Stimulated activated naive CD8-positive, alpha-beta T cell treated with anti-CD3 and anti-CD28 coated beads, Interleukin-15, amount 100 ng/mL, for 72 hours (primary cell): ENCODE measurements around the gene HSF4.
"Not testable (repeated sequence)": the region's sequence is repeated elsewhere in the genome, so short reads cannot be mapped to it uniquely, and the experiment has no call there.

ENCODE experiments used
- ATAC-seq: fragments of 150-1000 bp; cut with Tn5 transposase; 2 replicates; pipeline ENCODE4 v1.10.0; 2021; ENCODE audit warnings: mild to moderate bottlenecking, moderate library complexity
- DNase-seq, 2 donors: peaks; one replicate each; pipeline ENCODE4 v3.0.0; 2021 to 2022
- H3K27ac Mint-ChIP-seq, 2 donors: one replicate each; pipeline ENCODE4 v1.8.0; 2022; ENCODE audit warnings: mild to moderate bottlenecking in 2 of 2, mixed read lengths in 2 of 2, moderate library complexity in 2 of 2
- H3K27me3 Mint-ChIP-seq: one replicate; pipeline ENCODE4 v1.8.0; 2022; ENCODE audit warnings: mixed read lengths
- H3K4me1 Mint-ChIP-seq: one replicate; pipeline ENCODE4 v1.8.0; 2022; ENCODE audit warnings: mild to moderate bottlenecking, mixed read lengths
- H3K4me3 Mint-ChIP-seq, 2 donors: one replicate each; pipeline ENCODE4 v1.8.0; 2022; ENCODE audit warnings: mild to moderate bottlenecking in 2 of 2, mixed read lengths in 2 of 2, moderate library complexity in 1 of 2
- H3K9me3 Mint-ChIP-seq, 2 donors: one replicate each; pipeline ENCODE4 v1.8.0; 2022; ENCODE audit warnings: mixed read lengths in 2 of 2

HSF4 gene

GRCh38 chr16:67164599-67165061 lies at the start of gene HSF4:
Gene HSF4, plus strand, starts transcription at chr16:67164745. Its CDS starts 67 bp downstream, at chr16:67164812.
- no peak for ATAC-seq
- no peak for DNase-seq
- H3K27me3 Mint-ChIP-seq = peaks cover 88% of the 10 kb centered on the region
- no peaks in the 10 kb centered on the region for H3K9me3 Mint-ChIP-seq
- peaks cover 88% of the 10 kb centered on the region for H3K4me1 Mint-ChIP-seq
- peak within 1 kb of the TSS in 1 of 2 donors; percentile 22 for H3K27ac Mint-ChIP-seq
- H3K4me3 Mint-ChIP-seq = peak within 1 kb of the TSS; percentile 62 to 72

GRCh38 chr16:67114793-67115192 lies 49.8 kb upstream of the HSF4 start:
- Mint-ChIP-seq H3K4me3 (no peak overlapping the region), H3K9me3 (no peaks in the 10 kb centered on the region), H3K4me1 (peaks cover 28% of the 10 kb centered on the region), H3K27ac (no peak overlapping the region), H3K27me3 (no peaks in the 10 kb centered on the region)
- no peak for DNase-seq
- no peak for ATAC-seq

GRCh38 chr16:67115639-67116038 lies 48.9 kb upstream of the HSF4 start:
- H3K27ac Mint-ChIP-seq = no peak overlapping the region
- H3K27me3 Mint-ChIP-seq = no peaks in the 10 kb centered on the region
- ATAC-seq (no peak), DNase-seq (no peak)
- H3K4me1 Mint-ChIP-seq = peaks cover 25% of the 10 kb centered on the region
- no peak overlapping the region for H3K4me3 Mint-ChIP-seq
- no peaks in the 10 kb centered on the region for H3K9me3 Mint-ChIP-seq

- ATAC-seq = no peak
- Mint-ChIP-seq H3K27ac (peak overlapping the region; percentile 17 to 60), H3K4me3 (no peak overlapping the region), H3K27me3 (no peaks in the 10 kb centered on the region), H3K4me1 (peaks cover 15% of the 10 kb centered on the region), H3K9me3 (no peaks in the 10 kb centered on the region)
- DNase-seq = no peak
Observed at GRCh38 chr16:67116388-67117311, 47.9 kb upstream of the HSF4 start.

- DNase-seq = no peak
- H3K27me3 Mint-ChIP-seq = no peaks in the 10 kb centered on the region
- H3K4me1 Mint-ChIP-seq = peaks cover 4% of the 10 kb centered on the region
- no peak for ATAC-seq
- H3K9me3 Mint-ChIP-seq = no peaks in the 10 kb centered on the region
- no peak overlapping the region for H3K27ac Mint-ChIP-seq
- H3K4me3 Mint-ChIP-seq = no peak overlapping the region
Observed at GRCh38 chr16:67117716-67118115, 46.8 kb upstream of the HSF4 start.

GRCh38 chr16:67120025-67120424 lies 44.5 kb upstream of the HSF4 start:
- H3K4me3 Mint-ChIP-seq = no peak overlapping the region

GRCh38 chr16:67122799-67123198 lies 41.7 kb upstream of the HSF4 start:
- H3K27ac Mint-ChIP-seq, DNase-seq, H3K27me3 Mint-ChIP-seq, H3K4me1 Mint-ChIP-seq, H3K9me3 Mint-ChIP-seq, ATAC-seq, H3K4me3 Mint-ChIP-seq: not testable (repeated sequence)

More at GRCh38 chr16:67120025-67120424, 44.5 kb upstream of the HSF4 start:
- Mint-ChIP-seq H3K27ac (no peak overlapping the region), H3K4me1 (no peaks in the 10 kb centered on the region), H3K27me3 (no peaks in the 10 kb centered on the region), H3K9me3 (no peaks in the 10 kb centered on the region)
- no peak for DNase-seq
- no peak for ATAC-seq

GRCh38 chr16:67128417-67128816 lies 36.1 kb upstream of the HSF4 start:
- Mint-ChIP-seq H3K27me3 (no peaks in the 10 kb centered on the region), H3K4me3 (no peak overlapping the region), H3K9me3 (no peaks in the 10 kb centered on the region), H3K4me1 (no peaks in the 10 kb centered on the region), H3K27ac (no peak overlapping the region)
- no peak for DNase-seq
- ATAC-seq = no peak

- no peaks in the 10 kb centered on the region for H3K9me3 Mint-ChIP-seq
- no peaks in the 10 kb centered on the region for H3K27me3 Mint-ChIP-seq
- no peak overlapping the region for H3K27ac Mint-ChIP-seq
- ATAC-seq = no peak
- no peak for DNase-seq
- no peaks in the 10 kb centered on the region for H3K4me1 Mint-ChIP-seq
- H3K4me3 Mint-ChIP-seq = no peak overlapping the region
Observed at GRCh38 chr16:67128887-67129286, 35.7 kb upstream of the HSF4 start.

- ATAC-seq (no peak), DNase-seq (no peak)
- no peaks in the 10 kb centered on the region for H3K27me3 Mint-ChIP-seq
- no peaks in the 10 kb centered on the region for H3K9me3 Mint-ChIP-seq
- no peak overlapping the region for H3K4me3 Mint-ChIP-seq
- H3K4me1 Mint-ChIP-seq = no peaks in the 10 kb centered on the region
- no peak overlapping the region for H3K27ac Mint-ChIP-seq
Observed at GRCh38 chr16:67129422-67129821, 35.1 kb upstream of the HSF4 start.

GRCh38 chr16:67137605-67138004 lies 26.9 kb upstream of the HSF4 start:
- no peaks in the 10 kb centered on the region for H3K4me1 Mint-ChIP-seq
- no peaks in the 10 kb centered on the region for H3K27me3 Mint-ChIP-seq
- H3K27ac Mint-ChIP-seq = no peak overlapping the region
- no peak for DNase-seq
- no peak for ATAC-seq
- H3K9me3 Mint-ChIP-seq = no peaks in the 10 kb centered on the region
- no peak overlapping the region for H3K4me3 Mint-ChIP-seq

GRCh38 chr16:67141391-67141790 lies 23.2 kb upstream of the HSF4 start:
- DNase-seq = no peak
- no peaks in the 10 kb centered on the region for H3K27me3 Mint-ChIP-seq
- H3K4me3 Mint-ChIP-seq = no peak overlapping the region
- no peaks in the 10 kb centered on the region for H3K9me3 Mint-ChIP-seq
- H3K27ac Mint-ChIP-seq = no peak overlapping the region
- no peak for ATAC-seq
- H3K4me1 Mint-ChIP-seq = no peaks in the 10 kb centered on the region

GRCh38 chr16:67142342-67142741 lies 22.2 kb upstream of the HSF4 start:
- ATAC-seq = no peak
- H3K4me3 Mint-ChIP-seq = no peak overlapping the region
- H3K27me3 Mint-ChIP-seq = no peaks in the 10 kb centered on the region
- no peaks in the 10 kb centered on the region for H3K4me1 Mint-ChIP-seq
- DNase-seq = no peak
- no peak overlapping the region for H3K27ac Mint-ChIP-seq
- H3K9me3 Mint-ChIP-seq = no peaks in the 10 kb centered on the region

- no peaks in the 10 kb centered on the region for H3K9me3 Mint-ChIP-seq
- H3K4me3 Mint-ChIP-seq = no peak overlapping the region
- H3K27me3 Mint-ChIP-seq = peaks cover 13% of the 10 kb centered on the region
- ATAC-seq (no peak), DNase-seq (no peak)
- no peak overlapping the region for H3K27ac Mint-ChIP-seq
- H3K4me1 Mint-ChIP-seq = peaks cover 6% of the 10 kb centered on the region
Observed at GRCh38 chr16:67144943-67145342, 19.6 kb upstream of the HSF4 start.

- Mint-ChIP-seq H3K9me3 (no peaks in the 10 kb centered on the region), H3K4me3 (no peak overlapping the region), H3K4me1 (peaks cover 6% of the 10 kb centered on the region), H3K27me3 (peaks cover 13% of the 10 kb centered on the region), H3K27ac (no peak overlapping the region)
- ATAC-seq (no peak), DNase-seq (no peak)
Observed at GRCh38 chr16:67145746-67146145, 18.8 kb upstream of the HSF4 start.

- peaks cover 23% of the 10 kb centered on the region for H3K27me3 Mint-ChIP-seq
- H3K4me3 Mint-ChIP-seq = no peak overlapping the region
- H3K4me1 Mint-ChIP-seq = peaks cover 16% of the 10 kb centered on the region
- H3K27ac Mint-ChIP-seq = peak overlapping the region in 1 of 2 donors; percentile 55
- no peaks in the 10 kb centered on the region for H3K9me3 Mint-ChIP-seq
- ATAC-seq (no peak), DNase-seq (no peak)
Observed at GRCh38 chr16:67146523-67147357, 17.8 kb upstream of the HSF4 start.
